ENCODE results near the gene ENDOG.
A peak's percentile ranks its signal among the peaks of the same experiment; 100 is the strongest.

ENDOG gene

DNA sequence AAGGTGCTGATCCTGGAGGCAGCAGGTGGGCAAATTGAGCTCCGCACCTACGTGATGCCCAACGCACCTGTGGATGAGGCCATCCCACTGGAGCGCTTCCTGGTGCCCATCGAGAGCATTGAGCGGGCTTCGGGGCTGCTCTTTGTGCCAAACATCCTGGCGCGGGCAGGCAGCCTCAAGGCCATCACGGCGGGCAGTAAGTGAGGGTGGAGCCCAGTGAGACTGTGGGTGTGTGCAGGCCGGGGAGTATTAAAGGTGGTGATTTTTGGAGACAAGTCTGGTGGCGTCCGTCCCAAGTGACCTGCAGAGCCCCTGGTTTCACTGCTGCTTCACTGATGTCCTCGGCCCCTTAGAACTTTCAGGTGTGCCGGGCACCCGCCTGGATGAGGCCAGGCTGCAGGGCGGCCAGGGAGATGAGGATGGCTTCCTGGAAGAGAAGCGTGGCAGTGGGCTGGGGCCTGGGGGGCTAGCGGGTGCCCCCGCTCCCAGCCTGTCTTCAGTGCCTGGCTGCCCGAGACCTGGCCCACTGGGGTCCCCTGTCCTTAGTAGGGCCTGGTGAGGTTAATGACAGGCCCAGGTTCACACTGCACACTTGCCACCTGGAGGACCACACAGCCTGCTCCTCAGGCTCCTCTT, 4.2 kb downstream of the ENDOG start:
- no peak for TF ChIP-seq FOXP2 (optimal IDR thresholded peaks at IDR 0.05; ENCODE audit: control extremely low read depth, extremely low read length, insufficient read depth)
- no peak for TF ChIP-seq POLR2AphosphoS5 (IDR thresholded peaks at IDR 0.05; ENCODE audit: borderline replicate concordance, low read depth, low read length)
- no peak for TF ChIP-seq EZH2 (IDR thresholded peaks at IDR 0.05)
- H3K9ac ChIP-seq (ENCODE audit: insufficient read length), result no peak overlapping the region

DNA sequence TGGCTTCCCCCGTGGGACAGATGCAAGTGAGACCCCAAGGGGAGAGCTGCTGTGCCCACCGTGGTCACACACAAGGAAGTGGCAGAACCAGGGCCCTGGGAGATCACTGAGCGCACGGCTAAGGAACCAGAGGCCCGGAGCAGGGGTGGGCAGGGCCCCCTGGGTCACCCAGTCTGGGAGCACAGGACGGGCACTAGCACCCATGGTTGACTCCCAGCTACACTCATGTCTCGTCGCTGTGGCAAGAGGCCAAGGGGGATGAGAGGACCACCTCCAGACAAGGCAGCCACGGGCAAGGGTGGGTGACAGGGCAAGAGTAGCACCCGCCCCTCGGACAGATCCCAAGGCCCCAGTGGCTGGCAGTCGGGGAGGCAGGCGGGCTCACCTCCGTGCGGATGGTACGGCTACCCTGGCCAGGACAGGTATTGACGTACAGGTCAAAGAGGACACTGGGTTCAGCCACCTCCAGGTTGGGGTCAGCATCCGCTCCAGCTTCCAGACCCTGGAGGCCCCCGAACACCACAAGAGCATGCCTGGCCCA, 5.1 kb downstream of the ENDOG start:
- no peak overlapping the region for H3K27ac ChIP-seq
- H3K4me3 ChIP-seq, result no peak overlapping the region
- DNase-seq (ENCODE audit: low read depth, low spot score), result no peak
- H3K9ac ChIP-seq (ENCODE audit: insufficient read length), result no peak overlapping the region
- peaks cover 49% of the 10 kb centered on the region; the same call in 1 of the 2 replicates for H3K36me3 ChIP-seq (ENCODE audit: insufficient read depth, low read length)
- H3K9me3 ChIP-seq (ENCODE audit: low read depth, low read length), result no peaks in the 10 kb centered on the region
- TF ChIP-seq POLR2AphosphoS5 (IDR thresholded peaks at IDR 0.05; ENCODE audit: borderline replicate concordance, low read depth, low read length) (no peak), EZH2 (IDR thresholded peaks at IDR 0.05) (no peak), FOXP2 (optimal IDR thresholded peaks at IDR 0.05; ENCODE audit: control extremely low read depth, extremely low read length, insufficient read depth) (no peak)

More for the DNA sequence above, 4.2 kb downstream of the ENDOG start:
- no peak overlapping the region for H3K4me3 ChIP-seq
- no peak overlapping the region for H3K27ac ChIP-seq
- peaks cover 41% of the 10 kb centered on the region; the same call in 1 of the 2 replicates for H3K36me3 ChIP-seq (ENCODE audit: insufficient read depth, low read length)
- DNase-seq (ENCODE audit: low read depth, low spot score), result no peak
- H3K9me3 ChIP-seq (ENCODE audit: low read depth, low read length), result no peaks in the 10 kb centered on the region

DNA sequence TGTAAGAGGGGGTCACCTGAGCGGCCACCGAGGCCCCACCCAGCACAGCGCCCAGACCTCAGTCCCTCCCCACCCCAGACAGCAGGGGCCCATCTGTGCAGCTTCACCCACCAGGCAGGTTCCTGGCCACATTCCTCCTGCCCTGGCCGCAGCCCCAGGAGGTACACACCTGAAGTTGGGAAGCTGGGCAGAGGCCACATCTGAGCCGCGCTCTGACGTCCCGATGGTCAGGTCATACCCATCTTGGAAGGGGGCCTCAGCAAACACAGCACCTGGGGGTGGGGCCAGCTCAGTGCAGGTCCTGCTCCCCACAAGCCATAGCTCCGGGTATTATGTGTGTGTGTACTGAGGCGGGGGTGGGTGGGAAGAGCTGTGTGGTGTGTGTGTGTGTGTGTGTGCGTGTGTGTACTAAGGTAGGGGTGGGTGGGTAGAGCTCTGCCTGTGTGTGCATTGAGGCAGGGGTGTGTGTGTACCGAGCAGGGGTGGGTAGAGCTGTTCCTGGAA, 5.7 kb downstream of the ENDOG start:
- H3K9me3 ChIP-seq (ENCODE audit: low read depth, low read length), result no peaks in the 10 kb centered on the region
- H3K27ac ChIP-seq, result no peak overlapping the region
- peaks cover 51% of the 10 kb centered on the region; the same call in 1 of the 2 replicates for H3K36me3 ChIP-seq (ENCODE audit: insufficient read depth, low read length)
- no peak overlapping the region for H3K9ac ChIP-seq (ENCODE audit: insufficient read length)
- no peak for DNase-seq (ENCODE audit: low read depth, low spot score)
- TF ChIP-seq FOXP2 (optimal IDR thresholded peaks at IDR 0.05; ENCODE audit: control extremely low read depth, extremely low read length, insufficient read depth), result no peak
- no peak for TF ChIP-seq EZH2 (IDR thresholded peaks at IDR 0.05)
- TF ChIP-seq POLR2AphosphoS5 (IDR thresholded peaks at IDR 0.05; ENCODE audit: borderline replicate concordance, low read depth, low read length), result no peak
- no peak overlapping the region for H3K4me3 ChIP-seq

DNA sequence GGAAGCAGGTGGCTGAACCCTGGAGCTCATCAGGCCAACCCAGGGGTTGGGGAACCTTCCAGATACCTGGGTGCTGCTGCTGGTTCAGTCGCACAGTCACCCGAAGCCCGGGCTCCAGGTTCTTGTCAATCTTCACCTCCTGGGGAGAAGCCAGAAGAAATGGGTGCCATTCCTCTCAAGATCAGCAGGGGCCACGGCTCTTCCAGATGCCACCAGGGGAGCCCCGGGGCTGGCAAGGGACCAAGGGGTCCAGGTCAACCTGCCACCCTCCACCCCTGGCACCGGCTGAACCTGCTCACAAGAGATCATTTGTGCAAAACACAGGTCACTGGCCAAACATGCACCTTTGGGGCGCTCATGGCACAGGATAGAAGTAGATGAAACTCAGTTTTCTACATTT, 6.6 kb downstream of the ENDOG start:
- Histone ChIP-seq H3K9ac (ENCODE audit: insufficient read length) (no peak overlapping the region), H3K27ac (no peak overlapping the region), H3K36me3 (ENCODE audit: insufficient read depth, low read length) (peaks cover 51% of the 10 kb centered on the region; the same call in 1 of the 2 replicates), H3K9me3 (ENCODE audit: low read depth, low read length) (no peaks in the 10 kb centered on the region), H3K4me3 (no peak overlapping the region)
- TF ChIP-seq POLR2AphosphoS5 (IDR thresholded peaks at IDR 0.05; ENCODE audit: borderline replicate concordance, low read depth, low read length), result no peak
- no peak for TF ChIP-seq FOXP2 (optimal IDR thresholded peaks at IDR 0.05; ENCODE audit: control extremely low read depth, extremely low read length, insufficient read depth)
- TF ChIP-seq EZH2 (IDR thresholded peaks at IDR 0.05), result no peak
- DNase-seq (ENCODE audit: low read depth, low spot score), result no peak

DNA sequence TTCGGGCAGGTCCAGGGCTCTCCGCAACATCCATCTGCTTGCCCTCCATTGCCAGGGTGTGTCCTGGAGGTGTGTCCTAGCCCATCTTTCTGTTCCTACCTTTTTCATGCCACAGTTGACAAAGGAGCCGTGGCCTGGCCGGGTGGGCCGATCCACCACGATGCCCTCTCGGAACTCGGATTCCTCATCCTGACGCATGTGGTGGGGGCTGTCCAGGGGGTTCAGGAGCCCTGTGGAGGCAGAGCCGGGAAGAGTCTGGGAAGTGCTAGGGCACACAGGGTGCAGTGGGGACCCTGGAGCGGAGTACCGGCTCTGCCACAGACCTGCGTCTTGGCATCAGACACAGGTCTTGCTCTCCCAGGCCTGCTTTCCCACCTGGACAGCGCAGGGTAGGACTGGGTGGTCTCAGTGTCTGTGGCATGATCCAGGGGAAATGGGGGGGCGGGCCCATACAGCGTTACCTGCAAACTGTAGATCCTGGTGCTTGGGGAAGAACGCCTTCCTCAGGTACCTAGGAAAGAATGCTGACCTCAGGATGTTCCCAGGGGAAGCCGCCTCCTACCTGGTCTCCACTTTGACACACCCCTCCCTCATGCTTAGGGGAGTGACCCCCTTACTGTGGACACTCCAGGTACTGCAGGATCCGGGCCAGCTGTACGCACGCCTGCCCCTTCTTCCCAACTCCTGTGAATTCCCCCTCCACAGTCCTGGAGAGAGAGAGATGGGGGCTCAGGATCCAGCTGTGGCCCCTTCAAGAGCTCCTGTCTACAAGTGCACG, 7.8 kb downstream of the ENDOG start:
- H3K9me3 ChIP-seq (ENCODE audit: low read depth, low read length), result no peaks in the 10 kb centered on the region
- H3K4me3 ChIP-seq, result no peak overlapping the region
- H3K9ac ChIP-seq (ENCODE audit: insufficient read length), result no peak overlapping the region
- peaks cover 51% of the 10 kb centered on the region; the same call in 1 of the 2 replicates for H3K36me3 ChIP-seq (ENCODE audit: insufficient read depth, low read length)
- TF ChIP-seq FOXP2 (optimal IDR thresholded peaks at IDR 0.05; ENCODE audit: control extremely low read depth, extremely low read length, insufficient read depth), result no peak
- no peak for TF ChIP-seq POLR2AphosphoS5 (IDR thresholded peaks at IDR 0.05; ENCODE audit: borderline replicate concordance, low read depth, low read length)
- TF ChIP-seq EZH2 (IDR thresholded peaks at IDR 0.05), result no peak
- DNase-seq (ENCODE audit: low read depth, low spot score), result no peak
- H3K27ac ChIP-seq, result no peak overlapping the region

DNA sequence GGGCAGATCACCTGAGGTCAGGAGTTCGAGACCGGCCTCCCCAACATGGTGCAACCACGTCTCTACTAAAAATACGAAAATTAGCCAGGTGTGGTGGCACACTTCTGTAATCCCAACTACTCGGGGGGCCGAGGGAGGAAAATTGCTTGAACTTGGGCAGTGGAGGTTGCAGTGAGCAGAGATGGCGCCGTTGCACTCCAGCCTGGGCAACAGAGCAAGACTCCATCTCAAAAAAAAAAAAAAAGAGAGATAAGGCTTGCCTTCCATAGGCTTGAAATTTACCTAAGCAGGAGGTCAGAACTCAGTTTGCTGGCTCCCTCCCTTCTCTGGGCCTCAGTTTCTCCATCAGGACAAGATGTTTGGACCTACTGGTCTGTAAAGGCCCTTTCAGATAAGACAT, 10.0 kb downstream of the ENDOG start:
- no peak for DNase-seq (ENCODE audit: low read depth, low spot score)
- TF ChIP-seq FOXP2 (optimal IDR thresholded peaks at IDR 0.05; ENCODE audit: control extremely low read depth, extremely low read length, insufficient read depth), result no peak
- Histone ChIP-seq H3K9me3 (ENCODE audit: low read depth, low read length) (no peaks in the 10 kb centered on the region), H3K36me3 (ENCODE audit: insufficient read depth, low read length) (peaks cover 39% of the 10 kb centered on the region; the same call in 1 of the 2 replicates), H3K27ac (no peak overlapping the region), H3K4me3 (peak overlapping the region; percentile 85; the same call in 1 of the 2 replicates), H3K9ac (ENCODE audit: insufficient read length) (no peak overlapping the region)

DNA sequence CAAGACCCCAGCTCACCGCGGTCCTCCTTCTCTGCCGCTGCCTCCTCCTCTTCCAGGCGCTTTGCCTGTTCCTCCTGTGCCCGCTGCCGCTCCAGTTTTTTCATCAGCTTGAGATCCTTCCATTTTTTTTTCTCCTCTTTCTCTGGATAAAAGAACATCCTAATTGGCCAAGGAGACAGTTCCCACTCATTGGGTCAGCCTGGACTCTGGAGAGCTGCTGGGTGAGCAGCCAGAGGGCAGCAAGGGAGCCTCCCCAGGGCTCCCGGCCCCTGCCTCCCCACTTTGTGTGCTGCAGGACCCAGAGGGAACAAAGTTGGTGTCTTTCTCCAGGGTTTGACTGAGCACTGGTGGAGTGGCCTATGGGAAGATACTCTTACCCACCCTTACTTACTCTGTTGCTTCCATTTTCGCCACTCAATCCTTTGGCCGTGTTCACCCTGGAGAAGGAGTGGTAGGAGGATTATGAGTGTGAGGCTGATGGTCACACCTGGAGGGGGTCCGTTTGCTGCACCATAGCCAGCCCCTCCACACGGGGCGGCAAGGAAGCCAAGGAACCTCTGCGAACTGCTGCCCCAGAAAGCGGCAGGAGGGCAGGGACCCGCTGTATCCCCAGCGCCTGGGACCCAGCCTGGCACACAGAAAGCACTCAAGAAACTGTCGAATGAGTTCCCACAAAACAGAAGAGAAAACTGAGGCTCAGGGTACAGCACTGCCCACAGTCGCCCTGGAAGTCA, 10.6 kb downstream of the ENDOG start:
- Histone ChIP-seq H3K9me3 (ENCODE audit: low read depth, low read length) (no peaks in the 10 kb centered on the region), H3K27ac (peak overlapping the region; percentile 35; the same call in 1 of the 2 replicates), H3K4me3 (peak overlapping the region; percentile 85), H3K9ac (ENCODE audit: insufficient read length) (peak overlapping the region; percentile 79), H3K36me3 (ENCODE audit: insufficient read depth, low read length) (peaks cover 39% of the 10 kb centered on the region; the same call in 1 of the 2 replicates)
- TF ChIP-seq EZH2 (IDR thresholded peaks at IDR 0.05), result no peak
- no peak for TF ChIP-seq POLR2AphosphoS5 (IDR thresholded peaks at IDR 0.05; ENCODE audit: borderline replicate concordance, low read depth, low read length)
- no peak for TF ChIP-seq FOXP2 (optimal IDR thresholded peaks at IDR 0.05; ENCODE audit: control extremely low read depth, extremely low read length, insufficient read depth)
- no peak for DNase-seq (ENCODE audit: low read depth, low spot score)
